Right kidney (tissue), 1 donor: ENCODE measurements around the gene NEK2.
"Not testable (repeated sequence)": the region's sequence is repeated elsewhere in the genome, so short reads cannot be mapped to it uniquely, and the experiment has no call there.

Experiments
- DNase-seq: peaks from one replicate; pipeline ENCODE4 v3.0.0-alpha.2; 2016

The NEK2 gene

GRCh38 chr1:211648980-211649934 is 26.2 kb downstream of the NEK2 start:
- DNase-seq: no peak

DNA sequence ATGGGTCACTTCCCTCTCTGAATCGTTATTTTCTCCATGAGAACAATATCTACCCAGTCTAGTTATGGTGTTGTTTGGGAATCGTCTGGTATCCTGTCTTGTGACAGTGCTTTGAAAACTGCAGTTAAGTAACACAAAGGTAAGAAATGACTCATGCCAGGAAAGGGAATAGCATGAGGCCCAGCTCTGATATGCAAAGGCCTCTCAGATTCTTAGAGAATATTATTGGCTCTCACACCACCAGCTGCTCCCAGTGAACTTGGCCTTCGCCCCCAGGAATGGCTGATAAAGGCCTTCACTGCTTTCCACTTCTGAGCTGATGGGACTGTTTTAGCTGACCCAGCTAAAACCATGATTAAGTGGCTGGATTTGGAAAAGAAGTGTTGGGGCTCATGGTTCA is 27.1 kb downstream of the NEK2 start:
- DNase-seq: no peak

DNA sequence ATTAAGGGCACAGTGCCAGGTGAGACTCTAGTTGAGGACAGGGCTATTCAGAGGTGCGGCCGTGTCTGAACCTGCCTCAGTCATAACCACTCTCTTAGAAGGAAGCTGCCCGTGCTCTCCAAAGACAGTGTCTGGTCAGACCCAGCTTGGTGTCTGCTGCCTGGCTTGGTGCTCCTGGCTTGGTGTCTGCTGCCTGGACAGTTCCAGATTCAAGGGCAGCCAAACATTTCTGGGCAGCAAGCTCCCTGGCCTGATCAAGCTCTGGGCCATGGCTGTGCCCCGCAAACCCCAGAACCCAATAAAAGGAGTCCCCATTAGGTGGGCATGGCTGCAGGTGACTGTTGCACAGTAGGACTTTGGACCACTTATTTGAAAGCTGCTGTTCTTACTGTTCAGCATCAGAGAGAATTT is 27.7 kb downstream of the NEK2 start:
- no peak for DNase-seq

DNA sequence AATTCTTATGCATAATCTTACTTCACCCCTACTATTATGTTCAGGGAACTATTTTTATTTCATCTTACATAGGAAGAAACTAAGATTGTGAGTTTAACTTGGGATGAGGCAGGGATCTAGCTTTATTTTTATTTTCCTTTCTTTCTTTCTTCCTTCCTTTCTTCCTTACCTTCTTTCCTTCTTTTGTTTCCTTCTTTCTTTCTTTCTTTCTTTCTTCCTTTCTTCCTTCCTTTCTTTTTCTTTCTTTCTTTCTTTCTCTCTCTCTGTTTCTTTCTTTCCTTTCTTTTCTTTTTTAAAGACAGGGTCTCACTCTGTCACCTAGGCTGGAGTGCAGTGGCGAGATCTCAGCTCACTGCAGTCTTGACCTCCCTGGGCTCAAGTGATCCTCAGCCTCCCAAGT is 28.9 kb downstream of the NEK2 start:
- no peak for DNase-seq

- DNase-seq: not testable (repeated sequence)
These were observed 29.8 kb downstream of the NEK2 start for GRCh38 chr1:211645601-211646000.

- DNase-seq: no peak
These were observed 30.8 kb downstream of the NEK2 start for GRCh38 chr1:211644653-211645052.

- DNase-seq: peak; percentile 69
These were observed 31.9 kb downstream of the NEK2 start for GRCh38 chr1:211643324-211644212.

DNA sequence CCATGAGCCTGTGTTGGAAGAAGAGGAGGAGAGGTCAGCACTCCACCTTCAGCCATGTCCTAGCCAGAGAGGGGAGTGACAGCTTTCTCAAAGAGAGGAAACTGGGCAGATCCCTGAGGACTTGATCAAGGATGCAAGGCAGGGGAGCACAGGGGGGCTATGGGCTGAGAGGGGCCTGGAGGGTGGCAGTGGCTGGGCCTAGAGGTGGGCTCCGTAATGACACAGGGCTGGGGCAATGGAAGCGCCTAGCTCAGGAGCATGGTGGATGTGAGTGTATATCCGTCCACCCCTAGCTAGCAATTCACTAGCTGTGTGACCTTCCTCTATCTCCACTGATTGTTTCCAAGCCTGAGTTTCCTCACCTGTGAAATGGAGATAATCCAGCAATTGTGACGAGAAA is 32.6 kb downstream of the NEK2 start:
- DNase-seq: no peak

DNA sequence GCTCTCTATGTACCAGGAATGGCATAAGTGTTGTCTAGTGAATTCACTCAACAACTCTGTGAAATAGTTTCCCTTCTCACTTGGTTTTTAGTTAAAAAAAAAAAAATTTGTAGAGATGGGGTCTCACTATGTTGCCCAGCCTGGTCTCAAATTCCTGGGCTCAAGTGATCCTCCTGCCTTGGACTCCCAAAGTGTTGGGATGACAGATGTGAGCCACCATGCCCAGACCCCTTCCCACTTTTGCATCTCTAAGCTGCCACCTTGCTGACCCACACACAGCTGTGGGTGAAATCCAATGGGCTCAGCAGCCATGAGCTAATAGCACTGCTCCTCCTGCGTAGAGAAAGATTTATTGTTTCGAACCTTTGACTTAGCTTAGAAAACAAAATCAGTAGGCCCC is 33.5 kb downstream of the NEK2 start:
- no peak for DNase-seq

DNA sequence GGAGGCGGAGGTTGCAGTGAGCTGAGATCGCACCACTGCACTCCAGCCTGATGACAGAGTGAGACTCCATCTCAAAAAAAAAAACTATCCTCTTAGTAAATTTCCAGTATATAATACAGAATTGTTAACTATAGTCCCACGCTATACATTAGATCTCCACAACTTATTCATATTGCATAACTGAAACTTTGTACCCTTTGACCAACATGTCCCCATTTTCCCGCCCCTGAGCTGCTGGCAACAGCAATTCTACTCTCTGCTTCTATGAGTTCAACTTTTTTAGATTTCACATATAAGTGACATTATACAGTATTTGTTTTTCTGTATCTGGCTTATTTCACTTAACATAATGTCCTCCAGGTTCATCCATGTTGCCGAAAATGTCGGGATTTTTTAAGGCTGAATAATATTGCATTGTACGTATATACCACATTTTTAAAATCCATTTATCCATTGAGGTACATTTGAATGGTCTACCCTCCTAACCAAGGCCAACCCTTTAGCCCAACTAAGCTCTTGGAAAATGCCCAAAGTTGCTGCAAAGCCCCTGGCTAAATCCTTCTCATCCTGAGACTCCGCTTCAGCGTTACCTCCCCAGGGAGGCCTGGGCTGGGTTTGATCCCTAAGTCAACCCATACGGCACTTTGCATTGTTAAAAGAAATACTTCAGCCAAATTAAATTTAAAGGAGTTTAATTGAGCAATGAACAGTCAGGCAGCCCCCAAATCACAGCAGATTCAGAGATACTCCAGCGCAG is 34.2 kb downstream of the NEK2 start:
- no peak for DNase-seq

- no peak for DNase-seq
These were observed 35.2 kb downstream of the NEK2 start for GRCh38 chr1:211640301-211640630.

DNA sequence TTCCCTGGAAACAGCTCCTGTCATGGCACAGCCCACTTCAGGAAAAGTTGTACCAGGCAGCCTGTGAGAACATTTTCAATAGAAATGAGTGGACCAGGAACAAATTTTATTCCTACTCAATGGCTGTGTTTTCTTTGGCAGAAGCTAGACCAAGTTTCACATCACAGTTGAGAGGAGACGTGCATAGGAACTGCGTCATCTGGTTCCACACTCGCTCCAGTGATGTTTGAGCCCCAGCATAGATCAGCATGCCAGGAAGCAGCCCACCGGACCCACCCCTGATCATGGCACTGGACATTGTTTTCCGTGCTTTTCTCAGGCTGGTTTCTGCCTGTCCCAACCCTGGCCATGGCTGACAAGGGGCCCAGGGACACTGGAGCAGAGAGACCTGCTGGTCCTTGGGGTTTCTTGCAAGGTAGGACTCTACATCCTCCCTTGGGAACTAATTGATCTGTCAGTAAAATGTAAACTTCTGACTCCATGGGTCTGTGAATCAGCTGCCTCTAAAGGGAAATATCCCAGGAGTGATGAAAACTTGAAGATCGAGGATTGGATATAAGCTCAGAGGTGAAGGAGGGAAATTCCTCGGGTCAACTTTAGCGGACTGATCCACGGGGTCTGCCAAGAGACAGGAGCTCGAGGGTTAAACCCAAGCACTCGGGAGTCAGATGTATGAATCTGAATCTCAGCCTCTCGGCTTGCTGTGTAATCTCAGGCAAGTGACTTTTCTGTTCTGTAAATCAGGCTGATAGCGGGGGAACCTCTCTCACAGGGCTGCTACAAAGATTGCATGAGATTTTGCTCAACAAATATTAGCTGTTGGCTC is 35.7 kb downstream of the NEK2 start:
- DNase-seq: no peak

DNA sequence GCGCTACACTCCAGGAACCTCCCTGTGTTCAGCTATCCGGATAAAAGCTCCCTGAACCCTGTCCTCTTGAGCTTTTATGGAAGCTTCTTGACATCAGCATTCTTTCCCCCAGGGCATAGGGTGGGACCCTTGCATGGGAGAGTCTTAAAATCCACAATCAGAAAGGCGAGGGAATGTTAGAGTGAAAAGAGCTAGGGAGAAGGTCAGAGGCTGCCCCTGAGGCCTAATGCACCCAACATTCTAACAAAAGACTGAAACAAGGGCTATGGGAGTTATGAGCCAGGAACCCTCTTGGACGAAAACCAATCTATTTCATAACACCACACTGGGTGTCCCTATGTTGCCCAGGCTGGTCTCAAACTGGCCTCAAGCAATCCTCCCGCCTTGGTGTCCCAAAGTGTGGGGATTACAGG is 36.7 kb downstream of the NEK2 start:
- no peak for DNase-seq

- no peak for DNase-seq
These were observed 37.2 kb downstream of the NEK2 start for GRCh38 chr1:211638246-211638645.

GRCh38 chr1:211637066-211637465 is 38.4 kb downstream of the NEK2 start:
- no peak for DNase-seq

GRCh38 chr1:211636575-211637029 is 38.8 kb downstream of the NEK2 start:
- not testable (repeated sequence) for DNase-seq

- no peak for DNase-seq
These were observed 39.7 kb downstream of the NEK2 start for GRCh38 chr1:211635597-211636205.

- DNase-seq: no peak
These were observed 40.5 kb downstream of the NEK2 start for GRCh38 chr1:211634931-211635330.

GRCh38 chr1:211634461-211634860 is 41.0 kb downstream of the NEK2 start:
- DNase-seq: no peak

DNA sequence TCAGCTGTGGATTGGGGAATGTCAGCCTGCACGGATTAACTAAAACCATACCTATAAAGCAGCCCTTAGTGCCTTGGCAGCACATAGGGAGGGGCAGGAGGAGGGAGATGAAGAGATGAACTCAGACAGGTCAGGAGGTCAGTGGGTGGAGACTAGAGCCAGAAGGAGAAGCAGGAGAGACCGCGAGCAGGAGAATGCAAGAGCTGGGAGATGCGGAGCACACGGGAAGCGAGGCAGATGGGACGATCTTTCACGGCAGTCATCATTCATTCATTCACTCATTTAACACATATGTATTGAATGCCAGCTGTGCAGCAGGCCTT is 41.9 kb downstream of the NEK2 start:
- no peak for DNase-seq

DNA sequence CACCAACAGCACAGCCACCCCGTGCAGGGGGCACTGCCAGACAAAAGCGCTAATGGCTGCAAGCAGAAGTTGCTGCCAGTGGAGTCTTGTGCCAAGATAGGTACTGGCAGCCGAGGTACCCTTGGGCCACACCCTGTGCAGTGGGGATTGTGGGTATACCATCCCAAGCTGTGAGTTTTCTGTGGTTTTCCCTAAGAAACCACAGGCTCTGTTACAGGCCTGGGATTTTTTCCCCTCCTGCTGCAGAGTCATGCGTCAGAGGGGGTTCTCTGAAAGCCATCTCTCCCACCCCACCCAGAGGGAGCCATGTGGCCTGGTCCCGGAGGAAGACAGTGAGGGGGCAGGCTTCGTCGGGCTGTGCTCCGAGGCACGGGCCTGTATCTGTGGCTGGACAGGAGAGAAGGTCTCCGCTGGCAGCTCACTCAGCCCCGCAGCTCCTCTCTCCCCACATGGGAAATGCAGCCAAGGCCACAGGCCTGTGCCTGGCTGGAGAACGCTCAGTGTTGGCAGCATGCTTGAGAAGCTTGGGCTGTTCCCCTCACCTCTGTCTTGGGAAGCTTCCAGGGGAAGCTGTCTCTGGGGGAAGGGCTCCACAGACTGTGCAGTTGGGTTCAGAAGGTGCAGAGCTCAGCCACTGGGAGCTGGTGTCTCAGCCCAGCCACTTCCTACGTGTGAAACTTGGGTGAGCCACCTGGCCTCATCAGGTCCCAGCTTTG is 42.5 kb downstream of the NEK2 start:
- no peak for DNase-seq
